ENCODE data around the gene SPRR5. TPM values are rescaled to one million over a fixed set of nuclear protein-coding genes. Genes with fewer than 3 reads are reported as not detected.

Gene SPRR5
- total and polyA plus RNA-seq, 2 of the 4 experiments (the other 2 are of a cell fraction), result not detected

DNA sequence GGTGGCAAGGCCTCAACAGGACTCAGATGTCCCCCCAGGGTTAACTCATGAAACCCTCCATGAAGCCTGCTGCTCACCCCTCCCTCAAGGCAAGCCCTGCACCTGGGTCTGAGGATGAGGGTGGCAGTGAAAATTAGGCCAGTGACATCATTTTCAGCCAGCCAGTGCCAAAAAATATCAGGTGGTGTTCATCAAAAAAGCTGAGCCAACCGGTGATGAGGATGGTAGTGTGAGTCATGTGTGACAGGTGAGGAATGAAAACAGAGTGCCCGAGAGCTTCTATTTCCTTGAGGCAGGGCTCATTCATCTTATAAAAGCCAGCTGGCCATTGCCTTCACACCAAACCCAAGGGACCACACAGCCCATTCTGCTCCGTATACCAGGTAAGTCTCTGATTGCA lies 36.7 kb downstream of the SPRR5 start, which contains the start of gene SPRR1A:
Gene SPRR1A (plus strand): TSS at position 339 of the 400 bp plus-strand sequence. CDS start 1,150 bp downstream, outside the sequence.
- dilution Hi-C loops (cut with HindIII; ENCODE audit: low sequenced_read_pairs, unreplicated experiment) (no loop called here), in situ Hi-C loops (cut with MboI; ENCODE audit: low sequenced_read_pairs) (no loop called here), intact Hi-C loops (cut with micrococcal nuclease) (no loop called here)
- Histone ChIP-seq H4K5ac (ENCODE audit: low read depth, low read length) (no peak within 1 kb of the TSS), H2BK15ac (ENCODE audit: low read depth, low read length) (no peak within 1 kb of the TSS), H4K20me1 (ENCODE audit: insufficient read depth, low read length) (no peaks in the 10 kb centered on the region), H3K9me1 (ENCODE audit: insufficient read depth, low read length) (no peaks in the 10 kb centered on the region), H2BK120ac (ENCODE audit: low read depth, low read length) (no peak within 1 kb of the TSS), H3K79me1 (ENCODE audit: low read depth in 1 of 2, low read length in 2 of 2) (no peaks in the 10 kb centered on the region), H4K8ac (ENCODE audit: low read depth in 2 of 2, low read length in 2 of 2) (no peak within 1 kb of the TSS), H3K9me3 (ENCODE audit: control insufficient read depth, insufficient read depth, low read length) (no peaks in the 10 kb centered on the region), H2BK20ac (ENCODE audit: low read depth, low read length) (no peak within 1 kb of the TSS), H2AK5ac (ENCODE audit: low read depth, low read length) (no peak within 1 kb of the TSS), H3K4ac (ENCODE audit: low read depth, low read length) (no peak within 1 kb of the TSS), H2AK9ac (replicated peaks; ENCODE audit: low read depth, low read length, poor library complexity) (no peak within 1 kb of the TSS), H3K9ac (ENCODE audit: low read depth, low read length) (no peak within 1 kb of the TSS), H3K36me3 (ENCODE audit: control insufficient read depth, insufficient read depth, low read length) (no peaks in the 10 kb centered on the region), H3K4me2 (ENCODE audit: low read depth, low read length) (no peak within 1 kb of the TSS), H4K91ac (ENCODE audit: insufficient read depth, low read depth, low read length) (no peak within 1 kb of the TSS), H3K27ac (ENCODE audit: insufficient read depth, low read length) (no peak within 1 kb of the TSS), H3K14ac (replicated peaks; ENCODE audit: low read depth, low read length) (no peak within 1 kb of the TSS), H2BK5ac (ENCODE audit: low read depth, low read length, poor library complexity, severe bottlenecking) (no peak within 1 kb of the TSS), H3K56ac (ENCODE audit: extremely low read depth, insufficient read depth, low read length) (no peak within 1 kb of the TSS), H3K4me3 (ENCODE audit: insufficient read depth, low read depth, low read length) (no peak within 1 kb of the TSS), H3K27me3 (ENCODE audit: control insufficient read depth, insufficient read depth, low read length) (no peaks in the 10 kb centered on the region), H3K18ac (ENCODE audit: low read depth, low read length) (no peak within 1 kb of the TSS), H3K4me1 (ENCODE audit: control insufficient read depth, insufficient read depth, low read length) (no peaks in the 10 kb centered on the region), H2AFZ (replicated peaks; ENCODE audit: low read length, poor library complexity) (no peak within 1 kb of the TSS), H3K23ac (ENCODE audit: low read depth, low read length) (no peak within 1 kb of the TSS)
- WGBS, 2 experiments (ENCODE audit: extremely low coverage in 2 of 2, insufficient read length in 1 of 2), result no CpG with 5 or more reads among the region's 3 CpGs
- ATAC-seq (ENCODE audit: low read depth), result no peak
- ChIA-PET CTCF (interaction anchor here (0.6 kb wide), 1 partner anchor 12 kb away, joined by 3 read pairs; no protein-coding TSS in a partner anchor), POLR2A (ENCODE audit: unreplicated experiment) (no interaction called here)
- DNase-seq, result no peak
- no peak for TF ChIP-seq RCOR1 (IDR thresholded peaks at IDR 0.05; ENCODE audit: insufficient replicate concordance, low read length)
- TF ChIP-seq MAZ (IDR thresholded peaks at IDR 0.05; ENCODE audit: borderline replicate concordance, low read depth, low read length), result no peak
- TF ChIP-seq CEBPB (IDR thresholded peaks at IDR 0.05; ENCODE audit: low read depth, low read length), result no peak
- TF ChIP-seq NFE2L2 (IDR thresholded peaks at IDR 0.05; ENCODE audit: low read depth, low read length), result no peak
- no peak for TF ChIP-seq RAD21 (IDR thresholded peaks at IDR 0.05; ENCODE audit: low read length)
- no peak for TF ChIP-seq MXI1 (IDR thresholded peaks at IDR 0.05; ENCODE audit: borderline replicate concordance, low read depth, low read length)
- no peak for TF ChIP-seq FOS (IDR thresholded peaks at IDR 0.05; ENCODE audit: low read depth, low read length)
- TF ChIP-seq BHLHE40 (IDR thresholded peaks at IDR 0.05; ENCODE audit: low read depth, low read length), result no peak
- TF ChIP-seq, protein P1, sequence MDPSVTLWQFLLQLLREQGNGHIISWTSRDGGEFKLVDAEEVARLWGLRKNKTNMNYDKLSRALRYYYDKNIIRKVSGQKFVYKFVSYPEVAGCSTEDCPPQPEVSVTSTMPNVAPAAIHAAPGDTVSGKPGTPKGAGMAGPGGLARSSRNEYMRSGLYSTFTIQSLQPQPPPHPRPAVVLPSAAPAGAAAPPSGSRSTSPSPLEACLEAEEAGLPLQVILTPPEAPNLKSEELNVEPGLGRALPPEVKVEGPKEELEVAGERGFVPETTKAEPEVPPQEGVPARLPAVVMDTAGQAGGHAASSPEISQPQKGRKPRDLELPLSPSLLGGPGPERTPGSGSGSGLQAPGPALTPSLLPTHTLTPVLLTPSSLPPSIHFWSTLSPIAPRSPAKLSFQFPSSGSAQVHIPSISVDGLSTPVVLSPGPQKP (IDR thresholded peaks at IDR 0.05; ENCODE audit: borderline replicate concordance, low read depth, low read length), result no peak
- TF ChIP-seq RFX5 (IDR thresholded peaks at IDR 0.05; ENCODE audit: low read depth, low read length), result no peak
- TF ChIP-seq MAFK (IDR thresholded peaks at IDR 0.05; ENCODE audit: low read depth, low read length), result no peak
- TF ChIP-seq, protein P2, sequence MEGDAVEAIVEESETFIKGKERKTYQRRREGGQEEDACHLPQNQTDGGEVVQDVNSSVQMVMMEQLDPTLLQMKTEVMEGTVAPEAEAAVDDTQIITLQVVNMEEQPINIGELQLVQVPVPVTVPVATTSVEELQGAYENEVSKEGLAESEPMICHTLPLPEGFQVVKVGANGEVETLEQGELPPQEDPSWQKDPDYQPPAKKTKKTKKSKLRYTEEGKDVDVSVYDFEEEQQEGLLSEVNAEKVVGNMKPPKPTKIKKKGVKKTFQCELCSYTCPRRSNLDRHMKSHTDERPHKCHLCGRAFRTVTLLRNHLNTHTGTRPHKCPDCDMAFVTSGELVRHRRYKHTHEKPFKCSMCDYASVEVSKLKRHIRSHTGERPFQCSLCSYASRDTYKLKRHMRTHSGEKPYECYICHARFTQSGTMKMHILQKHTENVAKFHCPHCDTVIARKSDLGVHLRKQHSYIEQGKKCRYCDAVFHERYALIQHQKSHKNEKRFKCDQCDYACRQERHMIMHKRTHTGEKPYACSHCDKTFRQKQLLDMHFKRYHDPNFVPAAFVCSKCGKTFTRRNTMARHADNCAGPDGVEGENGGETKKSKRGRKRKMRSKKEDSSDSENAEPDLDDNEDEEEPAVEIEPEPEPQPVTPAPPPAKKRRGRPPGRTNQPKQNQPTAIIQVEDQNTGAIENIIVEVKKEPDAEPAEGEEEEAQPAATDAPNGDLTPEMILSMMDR (conservative IDR thresholded peaks at IDR 0.05; ENCODE audit: low read depth, low read length), result no peak
- no TSS peak for BruUV-seq (replicated peaks)

Measured in IMR-90 (cell line).